GM21390 (cell line): ENCODE data around the gene MFAP3.
"Not testable (repeated sequence)": the region's sequence is repeated elsewhere in the genome, so short reads cannot be mapped to it uniquely, and the experiment has no call there.

Source experiments
- ATAC-seq: cut with Tn5 transposase; IDR thresholded peaks from one replicate; pipeline ENCODE4 v1.9.1; 2021; ENCODE audit not compliant: unreplicated experiment

The MFAP3 gene

DNA sequence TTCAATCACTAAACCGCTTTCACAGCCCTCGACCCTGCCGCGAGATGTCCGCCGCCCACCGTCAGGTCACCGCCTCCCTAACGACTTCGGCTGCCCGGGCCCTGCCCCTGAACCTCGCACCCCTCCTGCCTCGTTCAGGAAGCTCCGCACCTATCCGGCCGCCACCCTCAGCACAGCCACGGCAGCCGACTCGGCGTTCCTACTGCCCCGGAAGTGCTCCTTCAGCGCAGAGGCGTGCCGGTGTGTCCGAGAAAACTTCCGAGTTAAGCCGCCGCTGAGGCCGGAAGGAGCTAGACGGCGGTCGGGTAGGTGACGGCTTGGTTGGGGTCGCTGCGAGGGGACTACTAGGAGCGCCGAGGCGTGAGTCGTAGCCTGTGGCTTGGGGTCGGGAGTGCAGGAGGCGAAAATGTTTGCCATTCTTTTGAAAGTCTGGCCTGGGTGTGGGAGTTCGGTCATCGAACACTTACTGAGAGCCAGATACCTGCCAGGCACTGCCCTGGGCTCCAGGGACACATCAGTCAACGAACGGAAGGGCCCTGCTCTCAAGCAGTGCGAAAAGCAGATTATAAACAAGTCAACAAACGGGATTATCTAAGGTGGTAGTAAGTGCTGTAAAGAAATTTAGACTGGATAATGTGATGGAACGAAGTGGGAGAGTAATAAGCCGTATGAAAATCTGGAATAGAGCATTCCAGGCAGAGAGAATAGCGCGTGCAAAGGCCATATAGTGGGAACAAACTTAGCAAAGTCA lies at the start of gene MFAP3, which contains the start of gene FAM114A2:
Gene MFAP3, plus strand, starts transcription at position 261 of the 751 bp plus-strand sequence. CDS start 10,756 bp downstream, outside the sequence.
Gene FAM114A2, minus strand, starts transcription at position 204 of the 751 bp plus-strand sequence. CDS start 3,957 bp downstream, outside the sequence.
- peak; percentile 97 for ATAC-seq

DNA sequence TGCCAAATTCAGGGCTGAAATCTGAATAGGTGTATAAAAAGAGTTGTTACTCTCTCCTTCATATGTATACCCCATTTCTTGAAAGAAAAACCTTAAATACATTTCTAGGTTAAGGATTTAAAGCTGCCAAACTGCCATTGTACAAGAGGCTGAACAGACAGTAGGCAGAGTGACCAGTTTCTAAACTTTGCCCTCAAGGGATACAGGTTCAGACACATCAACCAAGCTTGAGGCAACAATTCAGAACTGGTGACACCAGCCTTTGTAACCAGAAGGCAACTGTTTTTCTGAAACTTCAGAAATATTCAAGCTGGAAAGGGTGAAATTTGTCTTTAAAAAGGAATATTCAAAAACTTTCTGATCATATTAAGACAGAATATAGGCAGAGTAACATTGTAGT lies 47.6 kb upstream of the MFAP3 start:
- ATAC-seq = no peak

DNA sequence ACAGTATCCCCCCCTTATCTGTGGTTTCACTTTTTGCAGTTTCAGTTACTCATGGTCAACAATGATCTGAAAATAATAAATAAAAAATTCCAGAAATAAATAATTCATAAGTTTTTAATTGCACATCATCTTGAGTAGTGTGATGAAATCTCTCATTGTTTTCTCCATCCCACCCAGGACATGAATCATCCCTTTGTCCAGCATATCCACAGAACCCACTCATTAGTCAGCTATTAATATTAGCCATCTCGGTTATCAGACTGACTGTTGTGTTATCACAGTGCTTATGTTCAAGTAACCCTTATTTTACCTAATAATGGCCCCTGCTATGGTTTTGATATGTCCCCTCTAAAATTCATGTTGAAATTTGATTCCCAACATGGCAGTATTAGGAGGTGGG lies 40.8 kb upstream of the MFAP3 start:
- no peak for ATAC-seq

DNA sequence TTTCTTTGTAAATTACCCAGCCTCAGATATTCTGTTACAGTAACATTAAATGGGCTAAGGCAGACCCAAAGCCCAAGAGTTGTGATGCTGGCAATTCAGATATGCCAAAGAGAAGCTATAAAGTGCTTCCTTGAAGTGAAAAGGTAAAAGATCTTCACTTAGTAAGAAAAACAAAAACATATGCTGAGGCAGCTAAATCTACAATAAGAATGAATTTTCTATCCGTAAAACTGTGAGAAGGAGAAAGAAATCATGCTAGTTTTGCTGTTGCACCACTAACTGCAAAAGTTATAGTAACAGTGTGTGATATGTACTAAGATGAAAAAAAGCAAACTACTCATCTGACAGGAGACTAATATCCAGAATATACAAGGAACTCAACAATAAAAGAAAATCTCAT lies 40.0 kb upstream of the MFAP3 start:
- no peak for ATAC-seq

DNA sequence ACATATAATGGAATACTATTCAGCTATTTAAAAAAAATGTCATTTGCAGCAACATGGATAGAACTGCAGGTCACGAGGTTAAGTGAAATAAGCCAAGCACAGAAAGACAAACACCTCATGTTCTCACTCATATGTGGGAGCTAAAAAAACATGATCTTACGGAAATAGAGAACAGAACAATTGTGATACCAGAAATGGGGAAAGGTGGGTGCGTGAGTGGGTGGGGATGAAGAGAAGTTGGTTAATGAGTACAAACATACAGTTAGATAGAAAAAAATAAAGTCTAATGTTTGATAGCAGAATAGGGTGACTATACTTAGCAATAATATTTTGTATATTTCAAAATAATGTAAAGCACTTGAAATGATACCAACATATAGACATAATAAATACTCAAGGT lies 38.8 kb upstream of the MFAP3 start:
- no peak for ATAC-seq

DNA sequence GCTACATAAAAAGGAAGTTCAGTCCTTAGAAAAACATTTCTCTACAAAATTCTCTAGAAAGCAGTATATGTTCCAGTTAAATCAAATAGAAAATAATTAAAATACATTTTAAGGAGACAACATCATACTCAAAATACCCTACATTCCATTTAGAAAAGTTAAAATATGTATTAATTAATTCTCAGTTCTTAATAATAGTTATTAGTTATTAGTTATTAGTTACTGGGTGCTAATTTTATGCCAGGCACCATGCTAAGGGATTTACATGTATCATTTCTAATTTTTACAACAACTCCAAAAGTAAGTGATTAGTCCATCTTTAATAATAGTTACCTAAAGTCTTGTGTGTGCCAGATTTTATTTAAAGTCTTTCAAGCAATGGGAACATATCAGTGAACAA lies 38.1 kb upstream of the MFAP3 start:
- no peak for ATAC-seq

DNA sequence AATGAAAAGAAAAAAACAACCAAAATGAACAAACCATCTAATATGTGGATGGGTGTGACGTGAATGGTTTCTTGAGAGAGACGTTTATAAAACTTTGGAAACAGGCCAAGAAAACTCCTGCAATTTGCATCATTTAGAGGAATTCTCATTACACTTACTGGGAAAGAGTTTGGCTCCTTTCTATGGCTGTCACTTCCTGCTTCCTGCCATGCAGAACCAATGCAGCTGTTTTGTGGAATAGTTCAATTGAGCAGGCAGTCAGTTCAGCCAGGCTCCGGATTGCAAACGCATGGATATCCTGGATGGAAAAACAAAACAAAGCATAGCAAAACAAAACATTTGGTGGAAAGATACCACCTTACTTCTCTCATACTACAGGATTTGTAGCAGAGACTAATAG lies 36.7 kb upstream of the MFAP3 start:
- ATAC-seq = no peak

DNA sequence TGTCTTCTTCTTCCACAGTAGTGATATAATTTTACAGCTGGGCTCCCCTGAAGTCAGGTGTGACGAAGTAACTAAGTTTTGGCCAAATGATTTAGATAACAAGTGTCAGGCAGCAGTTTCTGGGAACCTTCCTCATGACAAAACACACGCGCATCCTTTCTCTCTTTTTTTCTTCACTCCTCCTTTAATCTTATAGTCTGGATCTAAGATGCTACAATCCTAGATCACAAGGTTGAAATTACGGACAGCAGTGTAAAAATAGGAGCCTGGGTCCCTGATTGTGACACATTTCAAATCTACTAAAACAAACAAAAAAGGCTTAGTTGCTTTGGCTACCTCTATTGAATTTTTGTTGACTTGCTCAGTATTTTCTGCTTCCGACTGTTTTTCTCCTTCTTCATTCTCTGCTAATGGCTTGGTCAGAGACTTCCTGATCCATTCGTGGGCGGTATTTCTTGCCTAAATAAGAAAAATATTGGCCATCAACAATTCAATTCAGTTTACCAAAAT lies 36.2 kb upstream of the MFAP3 start:
- ATAC-seq = no peak

DNA sequence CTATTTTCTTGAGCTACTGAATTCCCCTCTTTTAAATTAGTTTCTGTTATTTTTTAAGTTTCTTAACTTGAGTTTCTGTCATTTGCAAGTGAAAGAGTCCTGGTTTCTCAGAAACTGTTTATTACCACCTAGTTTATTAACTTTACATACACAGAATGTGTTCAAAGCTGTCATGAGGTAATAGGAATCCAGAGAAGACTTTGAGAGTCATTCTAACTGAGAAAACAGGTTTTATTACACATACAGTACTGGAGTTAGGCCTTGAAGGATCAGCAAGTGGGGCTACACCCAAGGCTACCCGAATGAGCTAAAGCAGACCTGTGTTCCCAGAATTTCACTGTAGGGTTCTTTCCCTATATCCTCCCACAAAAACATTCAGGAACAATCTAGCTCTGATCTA lies 33.1 kb upstream of the MFAP3 start:
- no peak for ATAC-seq

DNA sequence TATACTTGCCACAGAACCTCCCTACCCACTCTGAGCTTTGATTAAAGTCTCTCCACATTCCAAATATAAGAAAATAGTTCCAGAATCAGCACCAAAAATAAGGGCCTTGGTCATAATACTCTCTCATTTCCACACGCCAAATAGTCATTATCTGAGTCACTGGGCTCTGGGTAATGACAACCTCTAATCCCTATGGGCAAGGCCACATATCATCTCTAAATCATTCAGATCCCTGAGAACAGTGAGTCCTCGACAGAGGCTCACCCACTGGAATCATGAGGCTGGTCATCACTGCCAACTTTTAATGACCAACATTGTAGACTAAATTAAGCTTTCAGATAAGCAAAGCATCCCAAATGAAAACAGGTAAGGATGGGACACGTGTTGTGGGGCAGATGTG lies 28.1 kb upstream of the MFAP3 start:
- ATAC-seq = no peak

DNA sequence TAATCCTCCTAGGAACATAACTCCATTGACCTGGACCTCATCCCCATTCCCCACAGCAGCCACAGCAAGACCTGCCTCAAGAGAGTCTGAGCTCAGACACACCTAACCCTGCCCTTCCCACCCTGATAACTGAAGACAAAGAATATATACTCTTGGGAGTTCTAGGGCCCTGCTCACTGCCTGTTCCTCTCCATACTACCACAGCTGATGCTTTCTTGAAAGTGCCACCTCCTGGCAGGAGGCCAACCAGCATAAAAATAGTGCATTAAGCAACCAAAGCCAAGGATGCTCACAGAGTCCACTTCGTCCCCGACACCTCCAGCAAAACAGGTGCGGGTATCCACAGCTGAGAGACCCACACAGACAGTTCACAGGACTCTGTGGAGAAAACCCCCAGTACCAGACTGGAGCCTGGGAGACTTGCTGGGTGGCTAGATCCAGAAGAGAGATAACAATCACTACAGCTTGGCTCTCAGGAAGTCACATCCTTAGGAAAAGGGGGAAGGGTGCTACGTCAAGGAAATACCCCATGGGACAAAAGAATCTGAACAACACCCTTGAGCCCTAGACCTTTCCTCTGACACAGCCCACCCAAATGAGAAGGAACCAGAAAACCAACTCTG lies 23.6 kb upstream of the MFAP3 start:
- ATAC-seq = no peak

DNA sequence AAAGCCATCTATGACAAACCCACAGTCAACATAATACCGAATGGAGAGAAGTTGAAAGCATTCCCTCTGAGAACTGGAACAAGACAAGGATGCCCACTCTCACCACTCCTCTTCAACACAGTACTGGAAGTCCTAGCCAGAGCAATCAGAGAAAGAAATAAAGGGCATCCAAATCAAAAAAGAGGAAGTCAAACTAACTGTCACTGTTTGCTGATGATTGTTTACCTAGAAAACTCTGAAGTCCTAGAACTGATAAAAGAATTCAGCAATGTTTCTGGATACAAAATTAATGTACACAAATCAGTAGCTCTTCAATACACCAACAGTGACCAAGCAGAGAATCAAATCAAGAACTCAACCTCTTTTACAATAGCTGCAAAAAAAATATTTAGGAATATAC lies 19.8 kb upstream of the MFAP3 start:
- not testable (repeated sequence) for ATAC-seq

DNA sequence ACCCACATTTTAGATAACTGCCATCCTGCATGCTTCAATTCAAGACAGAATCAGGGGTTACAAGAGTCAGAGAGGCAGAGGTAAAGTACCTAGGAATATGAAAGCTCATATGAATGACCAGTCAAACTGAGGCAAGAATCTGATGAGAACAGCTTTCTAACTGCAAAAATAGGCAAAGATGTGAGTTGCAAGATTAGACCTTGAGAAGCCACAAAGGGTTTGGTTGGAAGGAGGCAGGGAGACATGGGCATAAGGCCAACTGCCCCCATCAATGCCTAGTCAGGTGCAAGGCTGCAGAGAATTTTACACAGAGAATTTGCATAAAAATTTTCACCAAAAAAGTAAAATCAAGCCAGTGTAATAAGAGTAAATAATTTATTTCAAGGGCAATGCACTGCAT lies 12.8 kb upstream of the MFAP3 start:
- ATAC-seq = no peak

DNA sequence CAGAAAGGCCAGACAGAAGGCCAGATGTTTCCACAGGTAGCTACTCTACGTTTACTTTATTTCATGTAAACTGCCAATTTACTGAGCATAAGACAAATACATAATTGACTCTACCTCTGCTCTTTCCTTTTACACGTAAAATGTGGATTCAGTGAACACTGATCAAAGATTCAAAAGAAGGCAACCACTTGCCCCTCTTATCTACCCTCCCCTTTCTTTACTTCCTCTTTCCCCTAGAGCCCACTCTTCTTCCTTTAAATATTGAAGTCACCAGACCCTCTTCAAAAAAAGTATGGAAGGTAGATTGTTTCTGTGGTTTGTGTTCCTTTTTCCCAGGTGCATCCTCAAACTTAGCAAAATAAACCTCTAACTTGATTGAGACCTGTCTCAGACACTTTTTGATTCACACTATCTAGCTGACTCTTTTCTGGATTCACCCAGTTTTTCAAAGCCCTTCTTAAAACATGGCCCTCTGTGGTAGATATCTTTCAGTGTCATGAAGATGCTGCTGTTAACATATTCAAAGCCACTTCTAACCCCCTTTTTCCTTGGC lies 6.8 kb upstream of the MFAP3 start:
- ATAC-seq = no peak

DNA sequence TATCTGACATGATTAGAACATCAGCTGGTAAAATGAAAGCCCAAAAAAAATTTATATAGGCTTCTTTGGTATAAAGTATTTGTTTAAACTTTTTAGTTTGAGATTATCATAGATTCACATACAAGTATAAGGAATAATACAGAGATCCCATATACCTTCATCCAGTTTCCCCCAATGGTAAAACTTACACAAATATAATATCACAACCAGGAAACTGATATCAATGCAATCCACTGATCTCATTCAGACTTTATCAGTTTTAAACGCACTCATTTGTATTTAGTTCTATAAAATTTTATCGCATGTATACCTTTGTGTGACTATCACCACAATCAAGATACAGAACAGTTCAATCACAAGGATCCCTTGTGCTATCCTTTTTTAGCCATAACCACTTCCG lies 3.8 kb upstream of the MFAP3 start:
- no peak for ATAC-seq

DNA sequence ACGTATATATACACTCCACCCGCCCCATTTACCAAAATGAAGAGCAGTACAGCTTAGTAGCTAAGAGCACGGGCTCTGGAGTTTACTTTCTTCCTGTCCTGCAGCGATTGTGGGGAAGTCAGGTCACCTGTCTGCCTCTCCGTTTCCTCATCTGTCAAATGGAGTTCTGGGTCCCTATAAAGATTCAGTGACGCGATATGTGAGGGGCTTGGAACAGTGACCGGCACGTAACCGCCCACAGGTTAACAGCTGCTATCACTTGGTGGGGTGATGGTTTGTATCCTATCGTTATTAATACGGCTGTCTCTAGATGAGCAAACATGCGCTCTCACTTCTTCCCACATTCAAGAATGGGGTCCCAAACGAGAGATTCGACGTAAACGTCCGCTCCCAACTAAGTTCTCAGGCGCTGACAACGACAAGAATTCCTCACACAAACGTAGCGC lies 483 bp upstream of the MFAP3 start:
- ATAC-seq = peak; percentile 51

DNA sequence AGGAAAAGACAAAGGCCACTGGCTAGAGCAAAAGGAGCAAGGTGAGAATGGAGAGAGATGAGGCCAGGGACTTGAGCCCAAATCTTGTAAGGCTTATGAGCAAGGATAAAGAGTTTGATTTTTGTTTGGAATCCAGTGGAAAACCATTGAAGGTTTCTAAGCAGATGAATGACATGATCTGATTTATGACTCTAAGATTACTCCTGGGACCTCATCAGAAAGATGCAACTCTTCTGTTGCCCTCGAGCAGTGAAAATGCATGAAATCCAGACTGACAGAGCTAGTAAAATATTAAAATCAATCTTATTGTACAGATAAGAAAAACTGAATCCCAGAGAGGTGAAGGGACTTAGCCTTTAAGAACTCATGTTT lies 677 bp downstream of the MFAP3 start:
- ATAC-seq = no peak

DNA sequence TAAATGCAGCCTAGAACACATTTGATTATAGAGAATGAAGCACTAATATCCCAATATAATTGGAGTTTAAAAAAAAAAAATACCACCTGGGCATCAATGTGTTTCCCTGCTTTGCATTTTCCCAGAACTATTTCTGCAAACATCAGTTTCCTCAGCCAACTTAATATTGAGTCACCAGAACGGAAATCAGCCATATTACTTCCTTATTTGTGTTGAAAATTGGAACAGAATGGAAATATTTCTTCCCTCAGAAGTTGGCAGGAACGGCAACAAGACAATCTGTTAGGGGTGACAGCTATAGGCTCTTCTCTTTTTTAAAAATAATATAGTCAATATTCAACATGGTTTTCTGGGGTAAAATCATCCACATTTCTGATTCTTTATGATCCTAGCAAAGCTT lies 4.0 kb downstream of the MFAP3 start:
- no peak for ATAC-seq

DNA sequence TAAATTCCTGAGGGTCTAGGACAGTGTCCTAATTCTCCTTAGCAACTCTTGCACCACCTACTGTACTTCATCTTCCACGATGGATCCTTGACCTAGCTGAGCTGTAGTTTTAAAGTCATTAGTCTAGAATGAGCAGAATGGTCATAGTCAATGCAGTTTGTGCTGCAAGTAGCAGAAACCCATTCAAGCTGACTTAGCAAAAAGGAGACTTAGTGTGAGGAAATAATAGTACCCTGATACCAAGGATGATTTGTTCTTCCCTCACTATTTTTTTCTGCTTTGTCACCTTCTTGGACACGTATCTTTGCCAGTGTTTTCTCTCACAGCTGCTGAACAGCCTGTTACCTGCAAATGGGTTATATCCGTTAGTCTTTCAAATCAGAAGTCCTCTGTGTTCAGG lies 5.3 kb downstream of the MFAP3 start:
- ATAC-seq = no peak

DNA sequence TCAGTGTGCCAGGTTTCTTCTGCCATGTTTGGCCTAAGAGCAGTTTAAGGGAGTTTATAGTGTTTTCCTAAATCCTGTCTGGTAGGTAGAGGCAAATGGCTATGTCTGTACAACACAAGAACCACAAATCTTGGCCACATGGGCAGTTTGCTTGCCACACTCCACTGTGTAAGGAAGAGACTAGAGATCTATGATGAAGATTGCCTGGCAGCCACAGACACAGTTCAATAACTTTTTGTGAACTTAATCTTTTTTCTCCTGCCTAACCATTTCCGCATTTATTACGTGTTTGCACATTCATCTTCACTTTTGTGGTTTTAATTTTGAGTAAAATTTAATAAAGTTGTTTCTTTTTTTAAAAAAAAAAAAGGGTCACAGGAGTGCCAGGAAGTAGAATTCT lies 5.8 kb downstream of the MFAP3 start:
- no peak for ATAC-seq

DNA sequence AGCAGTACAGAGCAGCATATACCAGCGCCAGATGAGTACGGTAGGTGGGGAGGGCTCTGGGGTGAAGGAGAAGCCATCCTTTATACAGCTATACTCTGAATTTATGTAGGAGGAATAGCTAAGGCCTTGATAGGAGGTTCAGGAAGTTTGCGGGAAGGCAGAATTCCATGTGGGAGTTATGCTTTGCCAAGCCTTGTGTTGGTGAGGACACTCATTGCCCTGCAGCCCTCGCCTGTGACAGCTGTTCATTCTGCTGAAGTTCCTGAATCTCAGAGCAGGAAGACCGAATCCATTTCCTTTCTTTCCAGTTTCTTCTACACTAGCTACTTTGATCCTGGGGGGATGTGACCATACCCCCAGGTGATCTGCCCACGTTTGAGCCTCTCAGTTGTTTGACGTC lies 7.7 kb downstream of the MFAP3 start:
- ATAC-seq = no peak

DNA sequence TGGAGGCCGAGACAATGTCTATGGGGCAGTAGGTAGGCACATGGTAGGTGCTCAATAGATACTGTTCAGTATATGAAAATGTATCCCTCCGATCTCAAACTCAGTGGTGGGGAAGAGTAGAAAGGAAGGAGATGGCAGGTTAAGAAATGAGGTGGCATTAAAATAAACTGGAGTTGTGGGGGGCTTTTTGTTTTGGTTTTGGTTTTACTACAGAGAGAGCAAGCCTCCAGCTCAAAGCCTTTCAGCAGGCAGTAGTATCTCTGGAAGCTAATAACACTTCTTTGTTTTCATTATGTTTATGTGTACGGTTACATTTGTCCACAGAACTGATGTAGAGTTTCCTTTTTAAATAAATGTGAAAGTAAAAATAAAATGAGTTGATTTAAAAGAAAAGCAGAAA lies 8.6 kb downstream of the MFAP3 start:
- ATAC-seq = peak; percentile 57
